Activated CD4-positive, CD25-positive, alpha-beta regulatory T cell treated with anti-CD3 and anti-CD28 coated beads, Interleukin-2, amount 50 U/mL, for 72 hours (primary cell): ENCODE data around the gene LCP2.
A peak's percentile ranks its signal among the peaks of the same experiment; 100 is the strongest.

Source experiments
- DNase-seq: peaks from one replicate; pipeline ENCODE4 v3.0.0; 2021

Gene LCP2

GRCh38 chr5:170294556-170294955 lies 3.0 kb downstream of the LCP2 start:
- no peak for DNase-seq

- DNase-seq = no peak
These were observed 3.5 kb downstream of the LCP2 start for GRCh38 chr5:170294057-170294456.

GRCh38 chr5:170293273-170293672 lies 4.3 kb downstream of the LCP2 start:
- peak; percentile 61 for DNase-seq

- no peak for DNase-seq
These were observed 5.1 kb downstream of the LCP2 start for GRCh38 chr5:170292179-170293104.

- no peak for DNase-seq
These were observed 7.1 kb downstream of the LCP2 start for GRCh38 chr5:170290498-170290897.

- DNase-seq = no peak
These were observed 7.8 kb downstream of the LCP2 start for GRCh38 chr5:170289764-170290163.

- no peak for DNase-seq
These were observed 8.5 kb downstream of the LCP2 start for GRCh38 chr5:170289121-170289520.

GRCh38 chr5:170288551-170288950 lies 9.0 kb downstream of the LCP2 start:
- no peak for DNase-seq

GRCh38 chr5:170288151-170288550 lies 9.4 kb downstream of the LCP2 start:
- DNase-seq = no peak

GRCh38 chr5:170287532-170287931 lies 10.0 kb downstream of the LCP2 start:
- no peak for DNase-seq

GRCh38 chr5:170286386-170286925 lies 11.1 kb downstream of the LCP2 start:
- DNase-seq = no peak

- DNase-seq = no peak
These were observed 12.4 kb downstream of the LCP2 start for GRCh38 chr5:170285181-170285580.

- DNase-seq = no peak
These were observed 13.3 kb downstream of the LCP2 start for GRCh38 chr5:170284231-170284630.

- no peak for DNase-seq
These were observed 14.3 kb downstream of the LCP2 start for GRCh38 chr5:170283296-170283695.

- DNase-seq = no peak
These were observed 17.5 kb downstream of the LCP2 start for GRCh38 chr5:170280011-170280493.

- no peak for DNase-seq
These were observed 18.1 kb downstream of the LCP2 start for GRCh38 chr5:170279459-170279817.

- DNase-seq = peak; percentile 81
These were observed 18.7 kb downstream of the LCP2 start for GRCh38 chr5:170278611-170279458.

GRCh38 chr5:170277867-170278281 lies 19.7 kb downstream of the LCP2 start:
- no peak for DNase-seq

GRCh38 chr5:170276140-170276539 lies 21.4 kb downstream of the LCP2 start:
- DNase-seq = no peak

GRCh38 chr5:170275376-170275994 lies 22.1 kb downstream of the LCP2 start:
- DNase-seq = no peak

GRCh38 chr5:170273968-170274710 lies 23.4 kb downstream of the LCP2 start:
- no peak for DNase-seq
